ENCODE data around the gene DUSP22. TPM values are rescaled to one million over a fixed set of nuclear protein-coding genes. Genes with fewer than 3 reads are reported as not detected.

Gene DUSP22
- total RNA-seq, 1 donor from 2014 or later = 22.0 TPM

GRCh38 chr6:294656-295565 lies 2.6 kb downstream of the DUSP22 start:
- no peak for DNase-seq (ENCODE audit: low spot score)
- Mint-ChIP-seq H3K4me3 (no peak overlapping the region), H3K27ac (no peak overlapping the region), H3K4me1 (ENCODE audit: low read depth) (peaks cover 27% of the 10 kb centered on the region), H3K36me3 (ENCODE audit: low read depth) (peaks cover 4% of the 10 kb centered on the region), H3K9me3 (no peaks in the 10 kb centered on the region), H3K27me3 (ENCODE audit: insufficient read depth) (no peaks in the 10 kb centered on the region)
- intact Hi-C loops (cut with micrococcal nuclease) = loop anchor here (10.0 kb wide), 1 partner anchor 420 kb away; no protein-coding TSS in a partner anchor

- no peaks in the 10 kb centered on the region for H3K27me3 Mint-ChIP-seq (ENCODE audit: insufficient read depth)
- no peak overlapping the region for H3K27ac Mint-ChIP-seq
- H3K4me1 Mint-ChIP-seq (ENCODE audit: low read depth) = peaks cover 12% of the 10 kb centered on the region
- H3K4me3 Mint-ChIP-seq = no peak overlapping the region
- intact Hi-C loops (cut with micrococcal nuclease) = loop anchor here (10.0 kb wide), 1 partner anchor 418 kb away; no protein-coding TSS in a partner anchor
- H3K36me3 Mint-ChIP-seq (ENCODE audit: low read depth) = peaks cover 4% of the 10 kb centered on the region
- DNase-seq (ENCODE audit: low spot score) = no peak
- no peaks in the 10 kb centered on the region for H3K9me3 Mint-ChIP-seq
Observed at GRCh38 chr6:296151-297122, 4.2 kb downstream of the DUSP22 start.

GRCh38 chr6:297571-298232 lies 5.4 kb downstream of the DUSP22 start:
- intact Hi-C loops (cut with micrococcal nuclease) = loop anchor here (10.0 kb wide), 1 partner anchor 417 kb away; no protein-coding TSS in a partner anchor
- H3K4me3 Mint-ChIP-seq = no peak overlapping the region
- no peak overlapping the region for H3K27ac Mint-ChIP-seq
- H3K36me3 Mint-ChIP-seq (ENCODE audit: low read depth) = peaks cover 4% of the 10 kb centered on the region
- DNase-seq (ENCODE audit: low spot score) = no peak
- H3K4me1 Mint-ChIP-seq (ENCODE audit: low read depth) = peaks cover 10% of the 10 kb centered on the region
- no peaks in the 10 kb centered on the region for H3K27me3 Mint-ChIP-seq (ENCODE audit: insufficient read depth)
- H3K9me3 Mint-ChIP-seq = no peaks in the 10 kb centered on the region

DNA sequence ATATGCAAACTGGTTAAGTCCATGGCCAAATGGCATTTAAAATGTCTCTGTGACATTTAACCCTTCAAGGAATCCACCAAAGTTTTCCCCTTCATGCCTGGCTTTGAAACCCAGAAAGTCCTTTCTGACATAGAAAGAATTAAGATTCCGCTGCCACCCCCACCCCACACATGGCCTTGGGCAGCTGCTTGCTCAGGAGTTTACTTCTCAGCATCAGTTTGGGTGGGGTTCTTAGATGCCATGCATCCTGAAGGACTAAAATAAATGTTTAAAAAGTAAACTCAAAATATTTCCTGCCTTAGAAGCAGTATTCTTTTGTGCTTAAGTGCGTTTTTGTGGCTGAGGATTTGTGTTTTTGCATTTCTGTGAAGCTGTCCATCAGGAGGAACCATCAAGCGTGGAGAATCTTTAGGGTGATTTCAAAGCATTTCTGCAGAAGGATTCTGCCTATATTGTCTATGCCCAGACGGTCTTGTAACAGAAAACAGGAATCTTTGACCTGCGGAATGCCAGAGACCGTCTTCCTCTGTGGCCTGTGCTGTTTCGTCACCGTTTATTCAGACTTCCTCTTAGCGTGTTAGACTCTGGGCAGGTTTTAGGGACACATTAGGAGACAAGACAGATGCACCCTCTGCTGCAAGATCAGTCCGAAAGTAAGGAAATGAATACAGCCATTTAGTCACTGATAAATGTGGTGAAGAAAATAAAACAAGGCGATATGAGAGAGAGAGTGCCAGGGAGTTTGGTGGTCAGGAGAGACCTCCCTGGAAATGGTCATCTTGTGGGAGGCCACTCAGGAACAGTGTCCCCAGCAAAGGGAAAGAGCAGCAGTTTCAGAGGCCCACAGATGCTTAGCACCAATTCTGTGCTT lies 6.2 kb downstream of the DUSP22 start:
- Mint-ChIP-seq H3K27me3 (ENCODE audit: insufficient read depth) (no peaks in the 10 kb centered on the region), H3K27ac (no peak overlapping the region), H3K4me1 (ENCODE audit: low read depth) (peaks cover 3% of the 10 kb centered on the region), H3K36me3 (ENCODE audit: low read depth) (peaks cover 2% of the 10 kb centered on the region), H3K4me3 (no peak overlapping the region), H3K9me3 (no peaks in the 10 kb centered on the region)
- no peak for DNase-seq (ENCODE audit: low spot score)
- intact Hi-C loops (cut with micrococcal nuclease) = loop anchor here (10.0 kb wide), 1 partner anchor 416 kb away; no protein-coding TSS in a partner anchor

- peaks cover 1% of the 10 kb centered on the region for H3K36me3 Mint-ChIP-seq (ENCODE audit: low read depth)
- H3K27ac Mint-ChIP-seq = no peak overlapping the region
- no peaks in the 10 kb centered on the region for H3K9me3 Mint-ChIP-seq
- H3K27me3 Mint-ChIP-seq (ENCODE audit: insufficient read depth) = no peaks in the 10 kb centered on the region
- DNase-seq (ENCODE audit: low spot score) = no peak
- intact Hi-C loops (cut with micrococcal nuclease) = loop anchor here (10.0 kb wide), 1 partner anchor 415 kb away; no protein-coding TSS in a partner anchor
- H3K4me1 Mint-ChIP-seq (ENCODE audit: low read depth) = no peaks in the 10 kb centered on the region
- H3K4me3 Mint-ChIP-seq = no peak overlapping the region
Observed at GRCh38 chr6:299104-299980, 7.1 kb downstream of the DUSP22 start.

- intact Hi-C loops (cut with micrococcal nuclease) = no loop called here
- Mint-ChIP-seq H3K9me3 (no peaks in the 10 kb centered on the region), H3K36me3 (ENCODE audit: low read depth) (peaks cover 5% of the 10 kb centered on the region), H3K4me1 (ENCODE audit: low read depth) (peaks cover 6% of the 10 kb centered on the region), H3K27me3 (ENCODE audit: insufficient read depth) (no peaks in the 10 kb centered on the region), H3K4me3 (no peak overlapping the region), H3K27ac (no peak overlapping the region)
- DNase-seq (ENCODE audit: low spot score) = no peak
Observed at GRCh38 chr6:300026-300425, 7.7 kb downstream of the DUSP22 start.

DNA sequence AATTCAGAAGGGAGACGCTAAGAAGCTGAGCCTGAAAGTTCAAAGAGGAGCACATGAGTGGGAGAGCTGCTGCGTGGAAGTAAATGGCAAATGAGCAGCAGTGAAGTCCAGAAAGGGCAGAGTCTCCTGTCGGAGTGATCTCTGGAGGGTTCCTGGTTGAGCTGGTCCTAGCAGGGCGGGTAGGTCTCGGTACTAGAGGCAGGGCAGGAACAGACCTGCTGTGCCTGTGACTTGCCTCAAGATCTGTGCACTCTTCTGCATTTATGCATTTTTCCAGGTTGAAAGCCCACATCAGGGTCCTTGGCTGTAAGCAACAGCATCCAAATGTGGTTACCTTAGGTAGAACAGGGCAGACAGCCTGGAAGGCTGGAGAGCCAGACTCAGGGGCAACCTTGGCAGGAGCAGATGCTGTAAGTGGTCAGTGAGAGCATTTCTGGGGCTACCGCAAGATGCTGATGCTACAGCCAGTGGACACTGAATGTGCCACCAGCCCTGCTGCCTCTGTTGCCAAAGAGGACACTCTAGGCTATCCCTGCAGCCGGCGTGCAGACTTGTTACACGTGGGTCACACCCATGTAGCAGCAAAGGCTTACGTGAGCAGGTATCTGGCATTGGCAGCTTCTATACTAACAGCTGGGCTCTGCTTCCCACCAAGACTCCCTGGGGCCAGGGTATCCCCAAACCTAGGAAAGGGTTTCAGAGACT lies 8.4 kb downstream of the DUSP22 start:
- intact Hi-C loops (cut with micrococcal nuclease) = no loop called here
- Mint-ChIP-seq H3K4me1 (ENCODE audit: low read depth) (peaks cover 6% of the 10 kb centered on the region), H3K36me3 (ENCODE audit: low read depth) (peaks cover 5% of the 10 kb centered on the region), H3K9me3 (no peaks in the 10 kb centered on the region), H3K27ac (no peak overlapping the region), H3K27me3 (ENCODE audit: insufficient read depth) (no peaks in the 10 kb centered on the region), H3K4me3 (no peak overlapping the region)
- no peak for DNase-seq (ENCODE audit: low spot score)

DNA sequence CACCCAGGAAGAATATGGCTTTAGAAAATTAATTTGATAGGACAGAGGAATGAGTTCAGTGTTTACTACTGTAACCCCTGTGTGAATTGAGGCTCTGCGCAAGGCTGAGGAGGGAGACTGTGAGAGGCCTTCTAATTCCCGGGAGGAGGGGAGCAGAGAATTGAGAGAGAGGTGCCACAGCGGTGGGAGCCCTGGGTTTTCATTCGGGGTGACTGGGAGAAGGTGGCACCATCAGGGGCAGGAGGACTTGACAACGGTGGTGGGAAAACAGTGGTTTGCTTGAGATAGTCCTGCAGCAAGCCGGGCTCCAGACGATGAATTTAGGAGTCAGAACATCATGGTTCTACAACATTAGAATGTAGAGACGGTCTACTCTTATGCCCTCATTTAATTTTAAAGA lies 9.2 kb downstream of the DUSP22 start:
- H3K4me1 Mint-ChIP-seq (ENCODE audit: low read depth) = peaks cover 6% of the 10 kb centered on the region
- H3K27me3 Mint-ChIP-seq (ENCODE audit: insufficient read depth) = no peaks in the 10 kb centered on the region
- H3K27ac Mint-ChIP-seq = no peak overlapping the region
- peaks cover 5% of the 10 kb centered on the region for H3K36me3 Mint-ChIP-seq (ENCODE audit: low read depth)
- intact Hi-C loops (cut with micrococcal nuclease) = no loop called here
- no peaks in the 10 kb centered on the region for H3K9me3 Mint-ChIP-seq
- DNase-seq (ENCODE audit: low spot score) = no peak
- no peak overlapping the region for H3K4me3 Mint-ChIP-seq

DNA sequence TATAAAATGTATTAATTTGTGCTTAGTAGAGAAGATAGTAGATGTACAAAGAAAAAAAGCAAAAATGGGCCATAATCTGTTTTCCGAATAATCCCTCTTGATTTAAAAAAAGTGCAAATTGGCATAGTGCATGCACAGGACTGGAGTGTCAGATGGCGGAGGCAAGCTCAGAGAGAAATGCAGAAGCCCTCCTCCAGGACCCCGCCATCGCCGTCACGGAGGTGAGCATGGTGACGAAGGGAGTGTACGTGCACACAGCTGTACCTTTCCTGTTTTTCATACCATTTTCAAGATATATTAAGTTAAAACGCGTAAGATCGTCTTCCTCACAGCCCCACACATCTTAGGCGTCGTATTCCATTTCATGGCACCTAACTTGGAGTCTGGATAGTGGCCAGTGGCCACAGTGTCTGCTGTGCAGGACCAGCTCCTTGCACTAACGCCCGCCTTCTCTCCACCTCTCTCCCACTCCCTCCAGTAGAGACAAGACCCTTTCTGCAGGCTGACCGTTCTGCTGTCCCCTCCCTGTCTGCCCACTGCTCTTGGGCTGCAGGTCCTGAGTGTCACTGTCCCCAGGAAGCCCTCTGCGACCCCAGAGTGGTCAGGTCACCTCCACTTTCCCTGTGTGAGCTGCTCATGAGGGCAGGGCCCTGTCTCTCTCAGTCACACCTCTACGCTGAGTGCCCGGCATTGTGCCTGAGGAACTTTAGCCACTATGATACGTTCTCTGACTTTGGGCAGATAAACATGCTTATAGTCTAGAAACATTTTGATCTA lies 9.8 kb downstream of the DUSP22 start:
- Mint-ChIP-seq H3K9me3 (no peaks in the 10 kb centered on the region), H3K4me1 (ENCODE audit: low read depth) (peaks cover 6% of the 10 kb centered on the region), H3K27me3 (ENCODE audit: insufficient read depth) (no peaks in the 10 kb centered on the region), H3K36me3 (ENCODE audit: low read depth) (peaks cover 5% of the 10 kb centered on the region), H3K4me3 (no peak overlapping the region), H3K27ac (no peak overlapping the region)
- no peak for DNase-seq (ENCODE audit: low spot score)
- intact Hi-C loops (cut with micrococcal nuclease) = no loop called here

DNA sequence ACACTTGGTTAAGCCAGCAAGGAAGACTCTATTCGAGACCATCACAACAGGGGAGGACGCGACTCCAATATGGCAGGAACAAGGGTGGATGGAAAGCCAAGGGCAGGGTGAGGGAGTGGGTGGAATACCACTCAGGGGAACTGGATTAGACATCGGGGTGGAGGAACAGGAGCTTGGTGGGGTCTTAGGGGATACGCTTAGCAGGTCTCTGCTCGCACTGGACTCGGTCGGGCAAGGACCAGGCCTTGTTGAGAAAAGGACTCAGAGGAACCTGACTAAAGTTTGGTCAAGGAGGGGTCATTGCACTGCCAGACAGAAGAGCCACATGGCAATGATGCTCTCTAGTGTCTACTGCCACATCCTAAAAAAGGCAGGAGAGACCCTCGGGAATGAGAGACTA lies 10.5 kb downstream of the DUSP22 start:
- Mint-ChIP-seq H3K4me3 (no peak overlapping the region), H3K4me1 (ENCODE audit: low read depth) (peaks cover 6% of the 10 kb centered on the region), H3K27ac (no peak overlapping the region), H3K27me3 (ENCODE audit: insufficient read depth) (no peaks in the 10 kb centered on the region), H3K9me3 (no peaks in the 10 kb centered on the region), H3K36me3 (ENCODE audit: low read depth) (peaks cover 7% of the 10 kb centered on the region)
- intact Hi-C loops (cut with micrococcal nuclease) = no loop called here
- no peak for DNase-seq (ENCODE audit: low spot score)
